Loucy (cell line): ENCODE results near the gene MFN2.
"Not testable (repeated sequence)": the region's sequence is repeated elsewhere in the genome, so short reads cannot be mapped to it uniquely, and the experiment has no call there.

Experiments used
- EZH2phosphoT487 ChIP-seq: fragments of 200-600 bp; IDR thresholded peaks from 2 replicates; pipeline ENCODE4 v1.6.1; 2018; ENCODE audit warnings: antibody characterized with exemption, mild to moderate bottlenecking, moderate library complexity, borderline replicate concordance
- TF ChIP-seq, protein P1 (sequence below): fragments of 200-600 bp; sonication (generic); conservative IDR thresholded peaks from 2 replicates; pipeline ENCODE4 v1.5.1; 2014; ENCODE audit warnings: mild to moderate bottlenecking, antibody characterized with exemption, low read length

DNA sequence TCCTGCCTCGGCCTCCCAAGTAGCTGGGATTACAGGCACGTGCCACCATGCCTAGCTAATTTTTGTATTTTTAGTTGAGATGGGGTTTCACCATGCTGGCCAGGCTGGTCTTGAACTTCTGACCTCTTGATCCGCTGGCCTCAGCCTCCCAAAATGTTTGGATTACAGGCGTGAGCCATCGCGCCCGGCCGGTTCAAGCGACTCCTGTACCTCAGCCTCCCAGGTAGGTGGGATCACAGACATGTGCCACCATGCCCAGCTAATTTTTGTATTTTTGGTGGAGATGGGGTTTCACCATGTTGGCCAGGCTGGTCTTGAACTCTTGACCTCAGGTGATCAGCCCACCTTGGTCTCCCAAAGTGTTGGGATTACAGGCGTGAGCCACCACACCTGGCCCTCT lies 44.5 kb upstream of the MFN2 start:
- TF ChIP-seq, protein P1, sequence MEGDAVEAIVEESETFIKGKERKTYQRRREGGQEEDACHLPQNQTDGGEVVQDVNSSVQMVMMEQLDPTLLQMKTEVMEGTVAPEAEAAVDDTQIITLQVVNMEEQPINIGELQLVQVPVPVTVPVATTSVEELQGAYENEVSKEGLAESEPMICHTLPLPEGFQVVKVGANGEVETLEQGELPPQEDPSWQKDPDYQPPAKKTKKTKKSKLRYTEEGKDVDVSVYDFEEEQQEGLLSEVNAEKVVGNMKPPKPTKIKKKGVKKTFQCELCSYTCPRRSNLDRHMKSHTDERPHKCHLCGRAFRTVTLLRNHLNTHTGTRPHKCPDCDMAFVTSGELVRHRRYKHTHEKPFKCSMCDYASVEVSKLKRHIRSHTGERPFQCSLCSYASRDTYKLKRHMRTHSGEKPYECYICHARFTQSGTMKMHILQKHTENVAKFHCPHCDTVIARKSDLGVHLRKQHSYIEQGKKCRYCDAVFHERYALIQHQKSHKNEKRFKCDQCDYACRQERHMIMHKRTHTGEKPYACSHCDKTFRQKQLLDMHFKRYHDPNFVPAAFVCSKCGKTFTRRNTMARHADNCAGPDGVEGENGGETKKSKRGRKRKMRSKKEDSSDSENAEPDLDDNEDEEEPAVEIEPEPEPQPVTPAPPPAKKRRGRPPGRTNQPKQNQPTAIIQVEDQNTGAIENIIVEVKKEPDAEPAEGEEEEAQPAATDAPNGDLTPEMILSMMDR: not testable (repeated sequence)
- TF ChIP-seq EZH2phosphoT487: not testable (repeated sequence)
